Thyroid gland (tissue), 4 donors: ENCODE data around the gene NEDD4L.

Experiments
- CTCF ChIP-seq, 6 experiments: fragments of 200-600 bp in 3 of 6; fragments of 450-650 bp in 3 of 6; sonication (generic) in 3 of 6; IDR thresholded peaks; one replicate each; pipeline ENCODE4 v1.5.1; 2016 to 2019; ENCODE audit warnings: antibody characterized with exemption in 6 of 6, mild to moderate bottlenecking in 2 of 6, inconsistent platforms in 1 of 6, moderate library complexity in 1 of 6
- POLR2A ChIP-seq, 2 donors: fragments of 450-650 bp; IDR thresholded peaks; one replicate each; pipeline ENCODE4 v1.6.1; 2017; ENCODE audit warnings: antibody characterized with exemption in 2 of 2, mild to moderate bottlenecking in 2 of 2, moderate library complexity in 1 of 2

- TF ChIP-seq CTCF (IDR thresholded peaks at IDR 0.05): no peak
- TF ChIP-seq POLR2A (IDR thresholded peaks at IDR 0.05): no peak
Measured at GRCh38 chr18:58351776-58352175, 307.8 kb downstream of the NEDD4L start.
